Gastrocnemius medialis (tissue), 4 donors: ENCODE data around the gene CHGA.

Experiments used
- CTCF ChIP-seq, 5 experiments: fragments of 450-650 bp in 3 of 5; fragments of 200-600 bp in 2 of 5; sonication (generic) in 2 of 5; IDR thresholded peaks in 4 of 5; conservative IDR thresholded peaks in 1 of 5; 1 replicate in 4 of 5; 2 replicates in 1 of 5; pipeline ENCODE4 v1.5.1; 2016 to 2019; ENCODE audit warnings: antibody characterized with exemption in 5 of 5, mild to moderate bottlenecking in 3 of 5, moderate library complexity in 3 of 5
- POLR2A ChIP-seq, 2 donors: fragments of 450-650 bp; IDR thresholded peaks; one replicate each; pipeline ENCODE4 v1.6.1; 2017; ENCODE audit warnings: antibody characterized with exemption in 2 of 2, mild to moderate bottlenecking in 2 of 2, moderate library complexity in 2 of 2

GRCh38 chr14:92931681-92932447, 8.9 kb downstream of the CHGA start:
- TF ChIP-seq POLR2A (IDR thresholded peaks at IDR 0.05) (no peak), CTCF (IDR thresholded peaks at IDR 0.05 in 4 of 5, conservative IDR thresholded peaks at IDR 0.05 in 1 of 5) (no peak)
